Stimulated activated CD8-positive, alpha-beta memory T cell treated with anti-CD3 and anti-CD28 coated beads, Interleukin-12 subunit alpha, Interleukin-12 subunit beta, amount 100 ng/mL, for 4 hours (primary cell): ENCODE data around the gene ALK.
"Not testable (repeated sequence)": the region's sequence is repeated elsewhere in the genome, so short reads cannot be mapped to it uniquely, and the experiment has no call there.

Experiments
- DNase-seq: peaks from one replicate; pipeline ENCODE4 v3.0.0-alpha.2; 2020; ENCODE audit warnings: low read depth

ALK gene

DNA sequence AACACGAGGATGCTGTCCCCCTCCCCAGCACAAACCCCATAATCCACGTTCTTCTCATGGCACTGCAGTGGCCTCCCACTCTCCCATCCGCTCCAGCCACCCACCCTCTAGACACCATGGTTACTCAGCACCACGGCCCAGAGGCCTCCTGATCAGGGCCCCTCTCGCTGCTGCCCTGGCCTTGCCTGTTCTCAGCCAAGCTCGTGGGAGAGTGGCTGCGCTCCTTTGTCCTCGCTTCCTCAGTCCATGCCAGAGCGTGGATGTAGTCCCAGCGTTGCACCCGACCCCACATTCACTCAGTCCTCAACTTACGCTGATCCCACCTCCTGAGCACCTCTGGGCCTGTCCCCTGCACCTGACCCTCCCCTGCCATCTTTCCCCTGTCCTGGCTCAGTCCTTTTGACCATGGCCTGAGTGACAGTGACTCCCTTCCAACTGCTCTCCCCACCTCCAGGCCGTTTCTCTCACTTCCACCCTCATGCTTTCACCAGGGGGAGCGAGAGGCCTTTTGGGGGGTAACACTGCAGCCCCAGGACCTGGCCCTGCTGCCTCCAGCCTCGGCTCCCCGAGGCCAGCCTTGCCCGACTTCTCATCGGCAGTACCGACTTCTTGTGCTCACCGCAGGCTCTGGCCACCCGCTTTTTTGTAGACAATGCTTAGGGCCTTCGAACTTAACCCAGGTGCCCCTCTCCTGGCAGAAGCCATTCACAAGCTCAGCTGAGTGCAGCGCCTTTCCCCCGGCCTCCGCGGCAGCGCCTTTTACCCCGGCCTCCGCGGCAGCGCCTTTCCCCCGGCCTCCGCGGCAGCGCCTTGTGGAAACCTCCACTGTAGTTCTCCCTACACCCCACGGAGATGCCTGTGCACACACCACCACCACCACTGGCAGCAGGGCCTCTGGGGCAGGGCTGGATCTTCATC, 674.7 kb downstream of the ALK start:
- DNase-seq: no peak

DNA sequence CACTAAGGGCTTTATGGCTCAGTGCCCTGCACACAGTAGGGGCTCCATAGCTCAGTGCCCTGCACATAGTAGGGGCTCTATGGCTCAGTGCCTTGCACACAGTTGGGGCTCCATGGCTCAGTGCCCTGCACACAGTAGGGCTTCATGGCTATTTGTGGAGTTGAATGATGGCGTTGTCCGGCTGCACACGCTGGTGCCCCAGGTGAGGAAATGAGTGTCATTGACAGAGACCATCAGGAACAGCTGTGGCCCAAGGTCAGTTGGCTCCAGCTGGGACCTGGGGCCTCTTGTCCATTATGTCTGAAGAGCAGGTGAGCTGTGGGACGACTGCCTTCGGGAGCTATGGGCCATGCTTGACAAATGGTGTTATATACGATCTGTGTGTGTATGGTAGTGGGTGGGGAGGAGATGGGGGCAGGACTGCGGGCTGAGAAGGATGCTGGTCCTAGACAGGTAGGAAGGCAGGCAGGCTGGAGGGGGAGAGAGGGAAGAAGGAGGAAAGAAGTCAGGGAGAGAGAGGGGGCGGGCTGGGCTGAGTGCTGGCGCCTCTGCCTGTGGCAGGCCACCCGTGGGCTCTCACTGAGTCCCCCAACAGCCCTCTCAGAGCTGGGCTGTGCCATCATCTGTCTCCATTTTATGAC, 675.5 kb downstream of the ALK start:
- no peak for DNase-seq

DNA sequence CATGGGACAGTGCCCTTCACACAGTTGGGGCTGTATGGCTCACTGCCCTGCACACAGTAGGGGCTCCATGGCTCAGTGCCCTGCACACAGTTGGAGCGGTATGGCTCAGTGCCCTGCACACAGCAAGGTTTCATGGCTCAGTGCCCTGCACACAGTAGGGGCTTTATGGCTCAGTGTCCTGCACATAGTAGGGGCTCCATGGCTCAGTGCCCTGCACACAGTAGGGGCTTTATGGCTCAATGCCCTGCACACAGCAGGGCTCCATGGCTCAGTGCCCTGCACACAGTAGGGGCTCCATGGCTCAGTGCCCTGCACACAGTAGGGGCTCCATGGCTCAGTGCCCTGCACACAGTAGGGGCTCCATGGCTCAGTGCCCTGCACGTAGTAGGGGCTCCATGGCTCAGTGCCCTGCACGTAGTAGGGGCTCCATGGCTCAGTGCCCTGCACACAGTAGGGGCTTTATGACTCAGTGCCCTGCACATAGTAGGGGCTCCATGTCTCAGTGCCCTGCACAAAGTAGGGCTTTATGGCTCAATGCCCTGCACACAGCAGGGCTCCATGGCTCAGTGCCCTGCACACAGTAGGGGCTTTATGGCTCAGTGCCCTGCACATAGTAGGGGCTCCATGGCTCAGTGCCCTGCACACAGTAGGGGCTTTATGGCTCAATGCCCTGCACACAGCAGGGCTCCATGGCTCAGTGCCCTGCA, 676.2 kb downstream of the ALK start:
- not testable (repeated sequence) for DNase-seq

DNA sequence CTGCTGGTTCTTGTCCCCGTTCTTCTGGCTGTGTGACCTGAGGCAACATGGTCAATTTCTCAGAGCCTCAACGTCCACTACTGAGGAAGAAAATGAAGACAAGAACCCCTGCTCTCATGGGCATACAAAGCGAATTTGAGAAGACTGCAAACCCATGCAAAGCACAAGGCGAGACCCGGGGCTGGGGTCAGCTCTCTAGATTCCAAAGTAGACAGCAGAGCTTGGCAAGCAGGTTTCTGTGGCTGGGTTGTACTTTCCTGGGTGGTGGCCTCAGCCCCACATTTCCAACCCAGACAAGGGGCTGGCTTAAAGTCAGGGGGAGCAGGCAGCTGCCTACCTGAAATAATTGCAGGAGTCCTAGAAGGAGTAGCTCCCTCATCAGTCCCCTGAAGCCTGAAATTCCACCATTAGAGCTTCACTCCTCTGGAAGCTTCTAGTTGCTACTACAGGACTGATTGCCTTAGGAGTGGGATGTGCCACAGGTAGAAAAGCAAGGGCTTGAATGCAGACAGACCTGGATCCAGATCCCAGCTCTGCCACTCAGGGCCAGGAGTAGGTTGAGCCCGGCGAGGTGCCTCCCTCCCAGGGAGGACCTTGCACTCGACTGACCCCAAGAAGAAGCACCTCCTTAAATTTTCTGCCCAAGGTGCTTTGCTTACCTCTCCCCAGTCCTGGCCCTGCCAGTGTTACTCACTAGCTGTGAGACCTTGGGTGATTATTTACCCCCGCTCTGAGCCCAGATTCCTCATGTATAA, 678.6 kb downstream of the ALK start:
- no peak for DNase-seq

DNA sequence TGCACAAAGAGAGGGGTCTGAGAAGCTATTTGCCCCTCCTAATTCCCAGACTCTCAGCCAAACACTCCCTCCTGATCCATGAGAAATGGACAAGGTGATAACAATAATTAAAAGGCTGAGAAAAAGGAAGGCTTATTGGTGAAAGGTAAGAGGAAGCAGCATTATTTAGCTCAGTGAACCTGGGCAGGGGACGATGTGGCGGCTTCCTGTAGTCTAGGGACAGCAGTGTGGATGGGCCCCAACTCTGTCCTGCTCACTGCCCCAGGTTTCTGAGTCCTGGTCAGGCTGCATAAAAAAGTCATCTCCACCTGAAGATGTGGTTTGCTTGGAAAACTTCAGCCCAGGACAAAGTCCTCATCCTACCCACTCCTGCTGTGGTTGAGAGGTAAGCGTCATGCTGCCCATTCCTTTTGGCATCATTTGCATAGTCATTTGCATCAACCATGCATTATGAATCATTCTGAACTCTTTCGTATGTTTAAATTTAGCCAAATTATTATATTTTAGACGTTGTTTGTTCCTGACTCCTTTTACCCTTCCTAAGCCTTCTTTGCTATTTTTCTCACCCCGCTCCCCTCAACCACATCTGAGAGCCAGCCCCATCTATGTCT, 679.3 kb downstream of the ALK start:
- DNase-seq: no peak

DNA sequence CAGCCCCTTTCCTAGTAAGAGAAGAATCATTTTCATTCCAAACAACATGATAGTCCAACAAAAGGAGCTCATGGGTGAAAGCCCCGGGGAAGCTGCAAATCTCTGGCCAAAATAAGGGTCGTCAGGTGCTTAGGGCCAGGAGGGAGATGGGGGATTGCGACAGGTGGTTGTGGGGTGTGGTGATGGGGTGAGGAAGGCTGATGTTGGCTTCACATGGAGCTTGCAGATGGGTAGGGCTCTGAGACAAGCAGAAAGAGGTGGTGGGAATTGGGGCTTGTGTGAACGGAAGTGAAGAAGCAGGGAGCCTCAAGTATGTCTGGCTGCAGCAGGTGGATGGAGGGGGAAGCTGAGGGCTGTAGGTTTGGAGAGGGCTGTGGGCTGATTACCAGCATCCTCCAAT, 680.0 kb downstream of the ALK start:
- no peak for DNase-seq

DNA sequence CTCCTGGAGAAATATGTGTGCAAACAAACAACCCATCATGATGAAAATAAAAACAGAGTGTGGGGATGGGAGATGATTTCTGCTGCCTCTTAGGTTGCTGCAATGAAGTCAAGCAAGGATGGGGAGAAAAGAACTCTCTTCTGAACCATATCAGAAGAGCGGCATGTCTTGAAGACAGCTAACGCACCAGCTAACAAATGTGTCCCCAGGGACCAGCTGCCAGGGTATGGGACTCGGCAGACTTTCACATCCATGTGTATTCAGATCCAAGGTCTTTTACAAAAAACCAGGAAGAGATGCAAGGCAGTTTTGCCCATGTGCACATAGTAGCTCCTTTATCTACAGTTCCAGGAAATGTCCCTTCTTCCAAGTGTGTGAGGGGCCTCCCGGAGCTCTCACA, 680.8 kb downstream of the ALK start:
- no peak for DNase-seq

DNA sequence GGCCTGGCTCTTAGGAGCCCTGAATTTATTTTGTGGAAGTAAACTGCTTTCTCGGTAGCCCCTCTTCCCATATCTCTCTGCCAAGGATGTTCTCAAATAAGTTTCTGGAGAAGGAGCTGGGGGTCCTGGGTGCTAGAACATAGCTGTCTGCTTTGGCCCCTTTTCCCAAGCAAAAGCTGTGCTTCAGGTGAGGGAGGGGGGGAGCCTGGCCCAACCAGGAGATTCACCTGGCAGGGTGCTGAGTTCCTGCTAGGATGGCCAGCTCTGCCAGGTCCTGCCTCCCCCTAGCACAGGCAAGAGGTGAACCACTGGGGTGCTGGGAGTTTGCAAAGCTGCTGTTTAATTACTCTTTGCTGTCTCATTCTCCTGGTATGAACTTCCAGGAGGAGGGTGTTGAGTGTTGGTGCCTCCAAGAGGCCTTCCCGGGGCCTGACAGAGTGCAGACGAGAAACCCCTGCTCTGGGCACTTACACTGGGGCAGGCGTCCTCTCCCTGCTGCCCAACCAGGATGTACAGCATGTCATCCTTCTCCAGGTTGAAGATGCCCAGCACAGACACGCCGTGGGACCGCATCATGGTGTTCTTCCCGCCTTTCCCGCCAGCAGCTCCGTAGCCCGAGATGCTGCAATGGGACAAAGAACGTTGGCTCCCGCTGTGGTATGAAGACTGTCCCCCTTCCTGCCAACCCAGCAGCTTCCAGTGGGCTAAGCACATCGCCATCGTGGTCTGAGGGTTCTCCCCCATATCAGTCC, 682.0 kb downstream of the ALK start:
- DNase-seq: no peak

DNA sequence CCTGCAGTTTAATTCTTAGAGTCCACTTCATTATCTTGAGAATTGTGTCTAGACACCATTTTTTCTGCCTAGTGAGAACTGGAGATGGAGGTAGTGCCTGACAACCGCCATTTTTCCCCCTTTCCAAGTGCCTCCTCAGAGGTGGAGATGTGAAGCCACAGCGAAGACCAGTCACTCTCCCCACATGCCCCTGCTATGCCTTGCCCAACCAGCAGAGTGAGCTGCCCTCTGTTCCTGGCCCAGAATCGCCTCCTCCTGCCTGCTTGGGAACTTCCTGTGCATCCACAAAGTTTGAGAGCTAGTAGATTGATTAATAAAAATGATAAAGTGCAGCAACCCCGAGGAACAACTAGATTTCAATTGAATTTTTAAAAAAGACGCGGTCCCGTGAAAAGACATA, 682.9 kb downstream of the ALK start:
- DNase-seq: no peak

DNA sequence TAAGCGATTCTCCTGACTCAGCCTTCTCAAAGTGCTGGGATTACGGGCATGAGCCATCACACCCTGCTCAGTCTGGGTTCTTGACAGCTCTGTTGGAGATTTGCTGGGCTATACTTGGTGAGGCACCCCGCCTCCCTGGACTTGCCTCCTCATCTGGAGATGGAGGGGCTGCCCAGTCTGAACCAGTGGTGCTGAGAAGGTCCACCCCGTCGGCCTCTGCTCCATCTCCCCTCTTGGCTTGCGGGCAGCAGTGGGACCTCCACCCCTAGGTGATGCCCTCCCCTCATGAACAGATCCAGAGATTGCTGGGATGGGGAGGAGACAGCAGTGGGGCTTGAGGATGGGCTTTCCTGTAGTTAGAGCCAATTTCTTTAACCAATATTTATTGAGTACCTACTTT, 685.3 kb downstream of the ALK start:
- DNase-seq: no peak

DNA sequence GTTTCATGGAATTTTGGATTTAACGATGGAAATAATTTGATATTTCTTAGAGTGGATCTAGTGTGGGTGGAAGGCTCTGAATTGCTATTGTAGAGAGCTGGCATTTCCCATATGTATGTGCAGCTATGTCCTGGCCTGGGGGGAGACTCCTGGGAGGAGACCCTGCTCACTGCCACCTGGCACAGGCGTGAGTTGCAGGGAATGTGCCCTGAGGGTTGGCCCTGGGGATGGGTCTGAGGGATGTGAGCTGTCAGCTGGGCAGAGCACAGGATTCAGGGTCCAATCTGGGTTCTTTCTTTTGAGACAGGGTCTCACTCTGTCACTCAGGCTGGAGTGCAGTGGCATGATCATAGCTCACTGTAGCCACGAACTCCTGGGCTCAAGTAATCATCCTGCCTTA, 686.0 kb downstream of the ALK start:
- DNase-seq: no peak

DNA sequence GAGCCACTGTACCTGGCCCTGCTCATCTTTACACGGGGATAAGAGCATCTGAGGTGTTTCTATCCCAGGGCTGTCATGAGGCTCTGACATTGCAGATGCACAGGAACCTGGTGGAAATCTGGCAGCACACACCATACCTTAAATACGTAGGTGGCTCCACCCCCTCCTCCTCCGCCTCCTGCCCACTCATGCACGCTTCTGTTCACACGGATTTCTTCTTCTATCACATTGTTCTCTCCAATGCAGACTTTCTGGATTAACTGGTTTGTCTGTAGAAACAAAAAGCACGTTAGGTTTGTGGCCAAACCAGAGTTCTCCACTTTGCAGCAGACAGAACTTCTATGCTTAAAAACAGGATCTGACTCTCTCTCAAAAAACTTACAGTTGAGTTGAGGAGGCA, 688.0 kb downstream of the ALK start:
- DNase-seq: no peak

DNA sequence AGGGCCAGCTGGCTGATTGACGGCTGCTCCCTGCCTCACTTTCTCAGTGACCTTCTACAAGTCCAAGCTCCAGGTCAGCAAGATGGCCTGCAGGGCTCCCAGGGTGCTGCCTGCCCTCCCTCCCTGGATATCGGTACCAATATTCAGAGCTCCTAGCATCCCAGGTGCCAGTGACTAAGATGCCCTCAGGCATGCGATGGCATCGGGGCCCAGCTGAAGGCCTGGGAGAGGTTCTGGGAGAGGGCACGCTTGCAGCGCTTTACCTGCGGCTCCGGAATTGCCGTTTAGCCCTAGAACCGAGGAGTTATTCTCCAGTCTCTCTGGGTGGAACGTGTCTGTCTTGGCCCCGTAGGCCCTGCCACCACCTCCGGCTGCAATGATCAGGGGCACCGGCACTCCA, 689.3 kb downstream of the ALK start:
- DNase-seq: no peak

DNA sequence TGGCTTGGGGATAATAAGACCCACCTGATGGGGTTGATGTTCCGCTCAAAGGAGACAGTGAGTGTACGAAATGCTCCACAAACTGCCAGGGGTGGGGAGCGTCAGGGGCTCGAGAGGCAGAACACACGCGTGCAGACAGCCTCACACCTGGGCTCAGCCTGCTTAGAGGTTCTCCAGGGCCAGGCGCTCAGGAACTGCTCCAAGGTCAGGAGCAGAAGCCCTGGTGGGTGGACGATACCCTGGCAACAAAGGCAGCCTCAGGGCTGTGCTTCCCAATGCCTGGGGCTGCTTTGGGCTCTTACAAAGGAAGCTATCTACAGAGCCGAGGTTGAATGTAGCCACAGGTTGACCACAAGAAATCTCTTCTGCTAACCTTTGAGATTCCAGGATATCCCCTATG, 691.7 kb downstream of the ALK start:
- no peak for DNase-seq

DNA sequence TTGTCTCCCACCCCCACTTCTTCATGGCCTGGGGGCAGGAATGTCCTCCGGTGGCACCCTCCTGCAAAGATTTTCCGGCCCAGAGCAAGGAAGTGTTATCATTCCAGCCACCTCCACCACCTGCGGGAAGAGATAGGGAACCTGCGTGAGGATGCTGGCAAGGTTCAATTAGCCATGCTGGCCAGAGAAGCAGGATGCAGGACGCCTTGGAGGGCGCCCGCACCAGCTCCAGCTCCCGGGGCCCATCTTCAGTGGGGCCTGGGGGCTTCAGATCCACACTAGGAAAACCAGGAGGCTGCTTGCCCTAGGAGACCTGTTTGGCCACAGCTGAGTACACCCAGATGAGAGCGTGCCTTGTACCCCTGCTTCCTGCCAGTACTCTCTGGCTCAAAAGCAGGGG, 692.4 kb downstream of the ALK start:
- DNase-seq: no peak

DNA sequence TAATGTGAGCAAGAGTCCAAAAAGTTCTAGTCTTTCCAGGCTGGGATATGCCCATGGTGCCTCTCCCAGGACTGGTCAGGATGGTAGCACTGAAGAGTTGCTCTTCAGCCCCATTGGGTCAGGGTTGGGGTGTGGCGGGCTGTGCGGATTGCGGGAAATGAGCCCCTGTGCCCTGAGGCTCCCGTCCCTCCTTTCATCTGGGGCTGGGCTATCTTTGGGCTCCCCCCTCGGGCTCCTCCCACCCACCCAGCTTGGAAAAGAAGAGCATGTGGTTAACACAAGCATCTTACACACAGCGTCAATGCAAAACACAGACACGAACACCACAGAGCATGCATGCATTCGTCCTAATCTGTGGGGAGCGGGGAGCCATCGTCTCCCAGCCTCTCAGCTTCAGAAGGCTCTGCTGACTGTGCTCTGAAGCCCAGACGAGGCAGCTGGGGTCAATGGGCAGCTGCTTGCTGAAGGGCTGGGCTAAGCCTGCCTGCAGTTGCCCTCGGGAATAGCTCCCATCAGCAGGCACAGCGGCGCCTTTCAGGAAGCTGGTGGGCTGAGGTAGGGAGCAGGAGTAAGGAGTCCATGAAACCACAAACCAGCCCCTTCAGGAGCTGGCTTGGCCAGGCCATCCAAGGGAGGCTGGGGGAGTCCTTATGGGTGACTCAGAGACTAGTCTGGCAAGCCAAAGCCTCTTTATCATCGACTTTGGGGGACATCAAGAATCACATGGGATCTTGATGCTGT, 693.3 kb downstream of the ALK start:
- no peak for DNase-seq

DNA sequence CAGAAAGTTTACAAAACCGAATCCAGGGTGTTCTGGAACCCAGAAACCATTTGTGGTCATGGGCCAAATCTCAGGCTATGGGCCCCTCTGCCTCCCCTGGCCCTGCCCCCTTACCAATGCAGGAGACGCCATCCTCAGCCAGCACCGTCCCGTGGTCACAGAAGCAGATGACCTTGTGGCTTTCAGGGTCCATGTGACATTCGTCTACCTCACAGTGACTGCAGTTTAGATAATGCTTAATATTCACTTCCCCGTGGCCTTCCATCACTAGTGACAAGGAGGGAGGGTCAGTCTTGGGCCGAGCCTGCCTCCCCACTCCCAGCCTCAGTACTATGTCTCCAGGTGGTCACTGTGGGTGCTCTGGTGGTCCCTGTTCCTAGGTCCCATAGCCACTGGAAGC, 694.6 kb downstream of the ALK start:
- no peak for DNase-seq

DNA sequence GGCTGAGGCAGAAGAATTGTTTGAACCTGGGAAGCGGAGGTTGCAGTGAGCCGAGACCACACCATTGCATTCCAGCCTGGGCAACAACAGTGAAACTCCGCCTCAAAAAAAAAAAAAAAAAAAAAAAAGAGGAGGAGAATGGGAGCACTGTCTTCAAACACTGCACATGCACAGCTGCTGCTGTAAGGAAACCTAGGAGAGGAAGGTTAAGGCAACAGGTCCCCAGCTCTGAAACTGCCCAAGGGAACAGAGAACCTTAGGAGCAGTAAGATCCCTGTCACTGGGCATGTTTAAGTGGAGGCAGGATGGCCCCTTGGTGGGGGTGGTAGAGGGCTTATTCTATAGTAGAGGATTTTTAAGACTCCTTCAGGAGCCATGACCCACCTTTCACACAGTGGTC, 695.0 kb downstream of the ALK start:
- no peak for DNase-seq

DNA sequence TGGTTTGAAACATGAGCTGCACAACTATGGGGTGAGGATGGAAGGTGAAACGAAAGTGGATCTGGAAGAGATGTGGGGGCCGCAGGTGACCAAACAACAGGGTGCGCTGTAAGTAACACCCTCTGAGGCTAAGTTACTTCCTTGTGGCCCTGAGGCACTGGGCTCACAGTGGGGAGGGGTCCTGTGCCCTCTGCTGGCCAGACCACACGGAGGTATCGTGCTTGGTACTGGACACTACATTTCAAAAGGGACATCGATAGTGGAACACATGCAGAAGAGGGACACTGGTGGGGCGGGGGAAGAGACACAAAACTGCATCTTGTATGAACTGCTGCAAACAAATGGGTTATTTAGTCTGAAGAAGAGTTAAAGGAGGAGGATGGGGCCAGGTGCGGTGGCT, 695.6 kb downstream of the ALK start:
- DNase-seq: no peak
